Measurements from ENCODE around the gene GLT8D1.

GLT8D1 gene

DNA sequence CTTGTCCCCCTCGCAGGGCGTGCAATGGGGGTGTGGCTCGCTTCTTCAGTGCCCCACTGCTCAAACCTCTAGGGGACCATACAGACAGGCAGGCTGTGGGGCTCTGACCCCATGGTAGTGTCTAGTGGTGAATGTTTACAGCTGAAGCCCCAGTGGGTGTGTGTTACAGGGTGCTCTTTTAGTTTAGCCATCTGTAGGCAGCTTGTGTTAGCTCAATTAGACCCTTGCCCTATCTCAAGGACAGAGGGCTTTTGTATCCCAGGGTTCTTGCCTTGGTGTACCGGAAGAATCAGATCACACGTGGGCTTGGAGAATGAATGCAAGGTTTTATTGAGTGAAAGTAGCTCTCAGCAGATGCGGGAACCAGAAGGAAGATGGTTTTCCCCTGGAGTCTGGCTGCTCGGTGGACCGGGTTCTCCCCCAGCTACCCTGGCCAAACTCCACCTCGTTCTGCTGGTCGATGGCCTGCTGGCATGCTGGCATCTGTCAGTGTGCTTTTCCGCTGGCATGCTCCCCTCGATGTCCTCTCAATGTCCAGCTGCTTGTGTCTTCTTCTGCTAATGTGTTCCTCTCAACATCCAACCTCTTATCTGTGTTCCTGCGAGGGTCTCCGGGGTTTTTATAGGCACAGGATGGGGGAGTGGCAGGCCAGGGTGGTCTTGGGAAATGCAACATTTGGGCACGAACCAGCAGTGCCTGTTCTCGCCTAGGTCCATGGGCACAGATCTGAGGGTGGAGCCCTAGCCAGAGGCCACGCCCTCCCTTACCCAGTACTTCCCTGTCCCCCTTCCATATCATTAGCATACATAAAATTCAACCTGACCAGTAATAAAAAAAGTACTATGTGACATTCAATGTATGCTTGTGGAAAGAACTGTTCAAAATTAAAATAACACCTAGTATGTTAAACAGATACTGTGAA is 7.0 kb upstream of the GLT8D1 start:
- DNase-seq: no peak

DNA sequence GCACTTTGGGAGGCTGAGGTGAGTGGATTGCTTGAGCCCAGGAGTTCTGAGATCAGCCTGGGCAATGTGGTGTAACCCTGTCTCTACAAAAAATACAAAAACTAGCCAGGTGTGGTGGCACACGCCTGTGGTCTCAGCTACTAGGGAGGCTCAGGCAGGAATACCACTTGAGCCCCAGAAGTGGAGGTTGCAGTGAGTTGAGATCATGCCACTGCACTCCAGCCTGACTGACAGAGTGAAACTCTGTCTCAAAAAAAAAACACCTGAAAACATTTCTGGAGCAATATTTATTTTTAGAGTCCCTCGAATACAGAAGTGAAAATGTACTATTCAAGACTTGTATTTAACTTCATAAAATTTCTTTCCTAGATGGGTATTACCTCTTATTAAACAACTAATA is 4.9 kb upstream of the GLT8D1 start:
- DNase-seq: no peak

DNA sequence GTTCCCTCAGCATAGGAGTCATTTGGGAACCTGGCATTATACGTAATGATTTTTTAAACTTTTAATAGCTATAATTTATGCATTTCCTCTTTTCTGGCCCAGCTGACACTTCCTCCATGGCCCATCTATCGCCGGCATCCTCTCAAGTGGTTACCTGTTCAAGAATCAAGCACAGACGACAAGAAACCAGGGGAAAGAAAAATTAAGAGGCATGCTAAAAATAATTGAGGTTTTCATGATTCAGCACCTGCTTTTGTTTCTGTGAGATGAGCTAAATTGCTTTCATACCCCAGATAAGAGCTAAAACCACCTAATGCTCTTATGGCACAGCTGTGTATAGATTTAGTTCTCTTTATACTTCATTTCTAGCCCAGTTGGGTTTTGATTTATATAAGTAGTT is 2.0 kb upstream of the GLT8D1 start:
- DNase-seq: no peak

DNA sequence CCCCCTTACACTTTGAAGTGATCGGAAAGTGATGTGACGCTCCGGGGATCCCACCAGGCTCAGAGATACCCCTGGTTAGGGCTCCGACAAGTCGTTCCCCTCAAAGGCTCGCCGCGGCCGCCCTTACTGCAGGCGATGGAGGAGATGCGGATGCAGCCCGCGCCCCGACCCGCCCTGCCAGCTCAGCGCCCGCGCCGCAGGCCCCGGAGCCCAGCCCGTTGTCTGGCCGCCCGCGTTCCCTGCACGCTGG is 228 bp downstream of the GLT8D1 start:
- DNase-seq: peak in 5 of 51 donors; percentile 42 to 63 (median 50)

DNA sequence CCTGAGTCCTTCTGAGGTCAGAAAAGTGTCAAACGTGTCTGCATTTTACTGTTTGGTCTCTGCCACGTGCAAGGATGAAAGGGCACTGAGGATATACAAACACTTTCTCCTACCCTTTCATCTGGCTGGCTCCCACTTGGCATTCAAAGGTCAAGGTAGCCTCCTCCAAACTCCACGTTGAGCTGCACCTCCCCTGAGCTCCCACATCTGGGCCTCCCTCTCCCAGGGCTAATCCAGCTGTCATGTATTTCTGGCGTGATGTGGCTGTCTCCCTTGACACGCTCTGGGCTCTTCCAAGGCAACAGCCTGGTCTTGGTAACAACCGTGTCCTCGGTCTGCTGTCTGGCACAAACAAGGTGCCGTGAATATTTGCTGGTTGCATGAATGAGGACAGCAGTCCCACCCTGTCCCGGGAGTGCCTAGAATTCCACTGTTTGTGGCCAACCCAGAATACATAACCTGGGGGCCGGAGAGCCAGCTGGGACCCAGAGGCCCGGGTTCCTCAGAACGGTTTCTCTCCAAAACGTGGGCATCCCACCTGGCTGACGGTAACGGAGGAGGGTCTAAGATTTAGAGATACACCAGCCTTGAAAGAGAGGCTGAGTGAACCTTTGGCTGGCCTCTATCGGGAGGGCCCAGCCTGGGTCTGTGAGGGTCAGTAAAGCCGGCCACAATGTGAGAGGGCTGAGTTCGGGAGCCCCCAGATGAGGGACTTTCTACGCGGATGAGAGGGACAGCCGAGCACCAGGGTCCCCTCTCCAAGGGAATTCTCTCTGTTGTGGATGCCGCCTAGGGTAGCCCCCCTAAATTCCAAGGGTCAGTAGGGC is 767 bp downstream of the GLT8D1 start:
- DNase-seq: peak in 5 of 51 donors; percentile 2 to 39 (median 22)

DNA sequence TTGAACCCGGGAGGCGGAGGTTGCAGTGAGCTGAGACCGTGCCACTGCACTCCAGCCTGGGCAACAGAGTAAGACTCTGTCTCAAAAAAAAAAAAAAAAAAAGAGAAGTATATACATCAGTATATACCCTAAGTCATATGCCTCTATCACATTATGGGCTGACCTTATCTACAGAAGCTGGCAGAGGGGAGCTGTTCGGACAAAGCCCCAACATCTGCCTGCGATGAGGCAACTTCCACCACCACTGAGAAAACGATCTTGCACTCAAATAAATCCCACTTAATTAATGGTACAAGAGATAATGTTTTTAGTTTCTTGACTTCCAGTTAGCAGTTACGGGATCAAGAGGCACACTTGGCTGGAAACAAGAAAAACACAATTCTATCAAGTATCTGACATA is 2.2 kb downstream of the GLT8D1 start:
- DNase-seq: no peak

DNA sequence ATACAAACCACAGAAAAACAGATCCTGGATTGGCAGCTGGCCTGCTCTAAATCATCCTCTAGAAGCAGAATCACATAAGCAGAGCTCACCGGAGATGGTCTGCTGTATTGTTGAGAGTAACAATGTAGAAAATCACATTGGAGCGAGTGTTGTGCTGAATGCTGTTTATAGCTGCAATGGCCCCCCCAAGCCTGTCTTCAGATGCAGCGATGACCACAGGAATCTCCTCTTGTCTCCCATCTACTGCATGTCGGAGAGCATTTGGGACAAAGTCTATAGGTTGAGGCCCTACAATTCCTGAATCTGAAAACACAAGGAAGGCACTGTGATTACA is 8.0 kb downstream of the GLT8D1 start:
- no peak for DNase-seq

DNA sequence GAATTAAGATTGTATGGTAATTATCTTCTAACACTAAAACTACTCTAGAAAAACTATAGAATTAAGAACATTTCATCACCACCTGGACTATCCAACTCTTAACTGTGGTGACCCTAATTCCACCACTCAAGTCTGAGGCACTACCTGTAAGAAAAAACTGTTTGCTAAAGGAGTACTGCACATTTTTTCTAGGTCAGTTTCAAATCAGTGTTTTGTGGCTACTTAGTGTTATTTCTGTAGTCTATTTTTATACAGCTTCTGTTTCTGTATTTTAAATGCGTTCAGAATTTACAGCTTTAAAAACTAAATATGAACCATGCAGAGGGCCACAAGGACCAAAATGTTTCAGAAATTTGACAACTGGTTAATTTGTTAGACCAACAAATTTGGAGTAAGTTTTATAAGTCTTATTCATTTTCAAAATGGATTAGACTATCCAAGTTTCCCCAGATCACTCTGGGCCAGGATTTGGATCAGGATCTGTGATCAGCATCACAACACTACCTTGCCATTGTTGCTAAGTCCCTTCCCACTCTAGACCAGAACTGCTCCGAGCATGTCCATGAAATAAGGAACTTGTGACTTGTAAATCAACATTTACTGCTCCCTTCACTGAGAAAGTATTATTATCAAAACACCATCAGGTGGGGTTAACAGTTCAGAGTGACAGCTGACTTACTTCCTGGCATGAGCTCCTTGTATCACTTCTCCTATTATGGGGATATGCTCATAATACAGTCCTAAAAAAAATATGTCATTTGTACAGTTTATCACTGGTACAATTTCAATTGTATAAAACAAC is 8.6 kb downstream of the GLT8D1 start:
- no peak for DNase-seq

DNA sequence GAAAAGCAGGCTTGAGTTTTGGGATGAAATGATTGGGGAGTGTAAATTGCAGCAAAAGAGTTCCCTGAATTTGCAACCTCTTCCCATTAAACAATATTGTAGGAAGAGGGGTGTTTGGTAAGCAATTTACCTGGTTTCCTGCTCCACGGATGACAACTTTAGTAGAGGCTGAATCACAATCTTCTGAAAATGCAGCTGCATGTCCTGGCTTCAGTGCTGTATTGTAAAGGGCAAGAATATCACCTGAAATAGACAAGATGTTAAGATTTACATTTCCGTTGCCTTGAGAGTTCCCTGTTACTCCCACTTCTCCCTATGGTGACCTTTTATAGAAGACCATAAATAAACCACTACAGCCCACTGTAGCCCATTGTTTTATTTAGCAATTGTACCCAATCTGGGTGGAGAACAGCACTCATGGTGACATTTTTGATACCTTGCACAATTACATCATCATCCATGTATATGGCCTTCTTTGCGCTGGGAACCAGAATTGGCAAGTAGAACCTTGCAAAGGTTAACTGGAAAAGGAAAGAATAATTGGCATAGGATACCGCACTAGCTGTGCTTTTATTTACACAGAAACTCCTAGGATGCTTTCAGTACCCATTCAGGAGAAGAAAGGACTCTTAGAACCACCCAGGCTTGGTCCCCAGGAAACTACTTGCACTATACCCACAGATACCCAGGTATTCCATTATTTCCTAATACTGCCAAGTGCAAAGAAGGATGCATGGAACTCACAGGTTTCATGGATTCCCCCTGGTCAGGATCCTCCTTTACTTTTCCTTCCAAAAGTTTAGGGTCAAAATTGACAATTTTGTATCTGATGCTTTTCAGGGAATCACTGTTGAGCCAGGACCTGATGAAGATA is 9.6 kb downstream of the GLT8D1 start:
- DNase-seq: no peak

DNA sequence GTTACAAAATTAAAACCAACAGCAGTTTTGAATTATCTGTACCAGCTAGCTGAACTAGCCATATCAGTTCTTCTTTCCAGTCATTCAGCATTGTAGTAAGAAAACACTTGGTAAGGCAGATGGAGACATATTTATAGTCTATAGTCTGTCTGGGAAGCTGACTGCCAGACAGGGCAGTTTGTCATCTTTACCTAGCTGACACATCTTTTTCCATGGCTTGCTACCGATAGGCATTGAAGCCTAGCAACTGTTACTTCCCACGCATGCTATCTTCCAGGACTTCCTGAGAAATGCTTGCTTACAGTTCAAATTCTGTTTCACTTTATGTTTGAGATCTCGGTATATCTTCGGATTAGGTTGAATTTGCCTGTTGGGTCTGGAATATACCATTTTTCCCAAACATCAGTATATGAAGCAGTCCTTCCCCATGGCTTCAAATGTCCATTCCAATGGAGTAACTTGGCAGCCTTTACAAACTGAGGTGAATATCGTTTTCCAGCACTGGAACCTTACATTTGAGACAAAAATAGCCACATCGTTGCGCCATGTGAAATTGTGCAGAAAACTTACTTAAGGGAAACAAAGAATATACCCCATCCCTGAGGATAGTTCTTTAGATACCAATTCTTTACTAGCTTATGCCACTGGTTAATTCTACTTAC is 10.9 kb downstream of the GLT8D1 start:
- no peak for DNase-seq

DNA sequence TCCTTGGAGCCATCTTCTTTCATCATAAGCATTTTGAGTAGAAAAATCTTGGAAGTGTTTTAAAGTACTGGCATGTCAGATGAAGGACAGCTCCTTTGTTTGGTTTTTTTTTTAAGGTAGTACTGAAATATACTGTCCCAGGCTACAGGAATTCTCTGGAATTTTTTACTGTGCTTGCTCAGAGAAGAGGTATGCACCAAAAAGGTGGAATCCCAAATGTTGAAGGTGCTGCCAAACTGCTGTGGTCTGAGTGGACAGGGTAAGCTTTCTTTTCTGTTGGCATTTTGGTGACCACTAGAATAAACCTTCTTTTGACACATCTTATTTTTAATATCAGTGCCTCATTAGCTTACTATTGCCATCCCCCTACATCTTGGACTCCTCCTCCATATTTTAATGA is 12.5 kb downstream of the GLT8D1 start:
- DNase-seq: no peak

DNA sequence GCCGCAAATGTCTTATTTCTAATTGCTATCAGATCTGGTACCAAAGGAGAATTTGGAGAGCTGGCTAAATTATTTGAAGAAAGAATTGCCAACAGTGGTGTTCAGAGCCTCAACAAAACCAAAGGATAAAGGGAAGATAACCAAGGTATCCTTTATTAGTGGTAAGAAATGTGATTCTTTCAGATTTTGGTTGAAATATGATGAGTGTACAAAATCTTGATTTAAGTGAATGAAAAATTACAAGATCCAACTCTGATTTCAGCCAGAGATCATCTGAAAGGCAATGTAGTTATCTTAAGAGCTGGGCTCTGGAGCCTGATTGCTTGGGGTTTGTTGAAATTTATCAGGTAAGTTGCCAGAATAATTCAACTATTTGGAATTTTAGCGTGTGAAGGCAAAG is 15.0 kb downstream of the GLT8D1 start:
- DNase-seq: no peak

DNA sequence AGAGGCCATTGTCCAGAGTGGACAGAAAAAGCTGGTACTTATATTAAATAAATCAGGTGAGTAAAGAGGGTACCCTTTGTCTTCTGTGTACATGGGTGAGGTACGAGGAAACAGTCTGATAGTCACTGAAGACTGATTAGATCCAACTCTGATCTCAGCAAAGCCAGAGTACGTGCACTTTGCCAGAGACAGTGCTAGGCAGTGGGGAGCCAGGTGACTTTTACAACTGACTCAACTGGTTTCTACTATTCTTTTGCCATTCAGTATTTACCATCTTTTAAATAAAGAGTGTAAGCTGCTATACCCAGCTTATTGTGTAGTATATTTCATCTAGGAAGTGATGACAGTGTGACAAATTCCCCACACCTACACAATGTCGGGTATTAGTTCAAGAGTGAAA is 16.4 kb downstream of the GLT8D1 start:
- no peak for DNase-seq

DNA sequence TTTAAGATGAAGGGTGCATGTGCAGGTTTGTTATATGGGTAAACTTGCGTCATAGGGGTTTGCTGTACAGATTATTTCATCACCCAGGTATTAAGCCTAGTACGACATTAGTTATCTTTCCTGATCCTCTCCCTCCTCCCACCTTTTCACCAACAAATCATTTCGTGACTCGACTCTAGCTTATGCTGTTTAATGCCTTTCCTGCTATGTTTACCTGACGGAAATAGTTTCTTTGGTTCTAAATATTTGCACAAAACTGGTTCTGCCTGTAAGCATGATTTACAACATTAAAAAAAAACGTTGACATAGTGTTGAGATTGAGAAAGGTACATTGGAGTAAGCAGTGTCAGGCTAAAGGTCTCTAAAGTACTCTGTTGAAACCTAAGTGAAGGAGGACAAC is 17.3 kb downstream of the GLT8D1 start:
- DNase-seq: no peak

DNA sequence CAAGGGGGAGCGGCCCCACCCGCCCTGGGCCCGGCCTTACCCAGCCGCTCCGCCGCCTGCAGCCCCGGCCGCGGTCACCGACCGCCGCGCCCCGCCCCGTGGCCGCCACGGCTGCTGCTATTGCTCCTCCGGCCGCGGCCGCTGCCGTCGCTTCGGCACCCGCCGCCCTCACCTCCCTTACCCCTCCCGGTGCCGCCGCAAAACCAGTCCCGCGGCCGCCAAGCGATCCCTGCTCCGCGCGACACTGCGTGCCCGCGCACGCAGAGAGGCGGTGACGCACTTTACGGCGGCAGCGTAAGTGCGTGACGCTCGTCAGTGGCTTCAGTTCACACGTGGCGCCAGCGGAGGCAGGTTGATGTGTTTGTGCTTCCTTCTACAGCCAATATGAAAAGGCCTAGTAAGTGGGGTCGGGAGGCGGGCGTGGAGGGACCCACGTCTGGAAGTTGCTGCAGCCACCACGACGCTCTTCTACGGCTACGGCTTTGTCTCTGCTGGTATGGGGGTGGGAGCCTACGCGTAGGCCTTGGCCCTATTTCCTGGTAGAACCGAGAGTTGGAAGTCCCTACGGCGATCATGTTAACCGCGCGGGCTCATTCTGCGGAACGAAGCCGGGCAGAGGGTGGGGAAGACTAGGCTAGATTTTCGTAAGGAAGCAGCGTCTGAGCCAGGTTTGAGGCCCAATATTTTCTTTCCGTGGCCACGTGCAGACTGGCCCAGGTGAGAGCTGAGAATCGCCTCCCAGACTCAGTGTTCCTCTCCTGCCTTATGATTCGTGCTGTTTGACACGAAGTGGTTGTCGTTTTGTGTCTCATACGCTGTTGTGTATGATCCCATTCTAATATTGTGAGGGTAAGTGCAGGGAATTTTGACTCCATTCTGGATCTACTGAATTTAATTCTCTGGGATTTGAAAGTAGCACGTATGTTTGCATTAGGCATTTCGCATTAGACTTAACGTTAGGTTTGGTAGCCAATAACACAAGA is 19.6 kb downstream of the GLT8D1 start, which contains the start of the genes GNL3 and PBRM1:
TSS of gene GNL3 (plus strand) at position 324 of the 983 bp plus-strand sequence. CDS start at position 385, 61 bp downstream.
TSS of gene PBRM1 (minus strand) at position 205 of the 983 bp plus-strand sequence.
- peak; percentile 56 to 94 (median 89) for DNase-seq

DNA sequence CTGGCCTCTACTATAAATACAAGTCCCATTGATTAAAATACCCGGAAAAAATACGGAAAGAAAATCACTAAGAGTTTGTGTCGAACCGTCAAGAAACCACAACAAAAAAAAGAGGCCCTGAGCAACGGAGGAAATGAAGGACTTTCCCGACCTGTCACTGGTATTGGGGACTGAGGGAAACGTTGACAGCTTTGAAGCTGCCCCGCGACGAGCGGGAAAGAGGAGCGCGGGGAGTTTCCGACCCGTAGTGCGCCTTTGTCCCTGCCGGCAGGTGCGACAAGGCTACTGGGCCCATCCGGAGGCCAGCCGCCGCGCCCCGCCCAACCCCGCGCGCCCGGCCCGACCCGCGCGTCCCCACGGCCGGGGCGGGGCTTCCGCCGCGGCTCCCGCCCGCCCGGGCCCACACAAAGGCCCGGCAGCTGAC is 20.3 kb downstream of the GLT8D1 start:
- peak in 43 of 51 donors; percentile 18 to 94 (median 84) for DNase-seq

DNA sequence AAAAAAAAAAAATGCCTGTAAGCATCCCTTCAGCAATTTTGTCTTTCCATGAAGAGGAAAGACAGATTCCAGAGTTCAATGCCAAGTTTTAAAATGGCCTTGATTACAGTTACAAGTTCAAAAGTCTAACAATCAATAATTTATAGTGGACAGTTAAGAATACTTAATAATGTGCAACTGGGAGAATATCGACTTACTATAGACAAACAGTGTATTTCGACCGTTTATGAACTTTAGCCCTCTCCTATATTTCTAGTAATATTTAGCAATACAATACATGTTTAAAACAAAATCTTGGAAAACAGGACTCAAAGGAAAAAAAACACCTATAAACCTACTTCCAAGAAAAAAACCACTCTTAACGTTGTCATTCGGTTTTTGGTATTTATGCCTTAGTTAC is 21.4 kb downstream of the GLT8D1 start:
- DNase-seq: no peak

DNA sequence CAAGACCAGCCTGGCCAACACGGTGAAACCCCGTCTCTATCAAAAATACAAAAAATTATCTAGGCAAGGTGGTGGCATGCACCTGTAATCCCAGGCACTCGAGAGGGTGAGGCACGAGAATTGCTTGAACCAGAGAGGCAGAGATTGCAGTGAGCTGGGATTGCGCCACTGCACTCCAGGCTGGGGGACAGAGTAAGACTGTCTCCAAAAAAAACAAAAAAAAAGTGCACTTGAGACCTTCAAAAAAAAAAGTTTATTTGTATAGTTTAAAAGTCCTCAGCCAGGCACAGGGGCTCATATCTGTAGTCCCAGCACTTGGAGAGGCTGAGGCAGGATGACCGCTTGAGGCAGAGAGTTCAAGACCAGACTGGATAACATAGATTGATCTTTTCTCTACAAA is 22.0 kb downstream of the GLT8D1 start:
- DNase-seq: no peak

DNA sequence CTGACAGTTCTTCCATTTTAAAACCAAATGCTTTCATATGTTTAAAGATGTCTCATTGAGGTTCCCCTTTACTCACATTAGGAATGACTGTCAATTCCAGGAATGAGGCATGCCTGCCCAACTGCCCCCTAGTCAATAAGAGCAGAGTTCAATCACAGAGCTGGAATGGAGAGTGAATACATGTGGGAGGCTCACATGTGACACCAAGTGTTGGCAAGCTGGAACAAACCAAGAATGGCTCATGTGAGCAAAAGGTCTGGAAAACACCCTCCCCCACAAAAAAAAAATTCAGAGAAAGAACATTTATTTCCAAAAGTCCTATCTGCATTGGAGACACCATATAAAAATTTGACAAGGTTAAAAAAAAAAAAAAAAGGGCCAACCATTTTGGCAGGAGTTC is 23.6 kb downstream of the GLT8D1 start:
- DNase-seq: peak in 14 of 51 donors; percentile 1 to 31 (median 12)

Measured in hypothalamus (tissue), 51 donors.